Middle frontal gyrus (tissue), 1 donor: ENCODE results near the gene SLC9A6.
A peak's percentile ranks its signal among the peaks of the same experiment; 100 is the strongest.

Experiments used
- DNase-seq: peaks from one replicate; pipeline ENCODE4 v3.0.0-alpha.2; 2015; ENCODE audit warnings: low spot score; ENCODE audit errors: extremely low spot score

SLC9A6 gene

DNA sequence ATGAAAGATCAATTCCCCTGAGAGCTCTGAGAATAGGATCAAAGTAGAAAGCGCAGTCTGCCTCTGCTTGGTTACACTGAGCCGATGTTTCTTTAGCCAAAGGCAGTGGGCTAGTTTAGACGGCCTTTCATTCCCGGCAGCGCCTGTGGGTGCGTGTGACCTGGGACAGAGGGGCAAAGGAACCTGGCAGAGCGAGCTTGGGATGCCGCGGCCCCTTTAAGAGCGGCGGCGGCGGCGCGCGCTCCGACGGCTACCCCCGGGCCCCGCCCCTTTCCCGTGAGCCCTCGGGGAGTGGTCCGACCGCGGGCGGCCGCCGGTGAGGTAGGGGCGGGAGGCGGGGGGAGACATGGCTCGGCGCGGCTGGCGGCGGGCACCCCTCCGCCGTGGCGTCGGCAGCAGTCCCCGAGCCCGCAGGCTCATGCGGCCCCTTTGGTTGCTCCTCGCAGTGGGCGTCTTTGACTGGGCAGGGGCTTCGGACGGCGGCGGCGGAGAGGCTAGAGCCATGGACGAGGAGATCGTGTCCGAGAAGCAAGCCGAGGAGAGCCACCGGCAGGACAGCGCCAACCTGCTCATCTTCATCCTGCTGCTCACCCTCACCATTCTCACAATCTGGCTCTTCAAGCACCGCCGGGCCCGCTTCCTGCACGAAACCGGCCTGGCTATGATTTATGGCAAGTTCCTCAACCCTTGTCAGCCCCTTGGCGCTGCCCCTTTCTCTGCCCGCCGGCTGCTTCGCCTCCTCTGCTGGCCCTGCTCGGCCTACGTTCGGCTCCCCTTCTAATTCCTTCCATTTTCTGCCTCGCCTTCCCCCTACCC is at the start of gene SLC9A6:
Gene SLC9A6 (plus strand): TSS at position 279 of the 816 bp plus-strand sequence. CDS start 224 bp downstream, at position 503.
- peak; percentile 8 for DNase-seq

DNA sequence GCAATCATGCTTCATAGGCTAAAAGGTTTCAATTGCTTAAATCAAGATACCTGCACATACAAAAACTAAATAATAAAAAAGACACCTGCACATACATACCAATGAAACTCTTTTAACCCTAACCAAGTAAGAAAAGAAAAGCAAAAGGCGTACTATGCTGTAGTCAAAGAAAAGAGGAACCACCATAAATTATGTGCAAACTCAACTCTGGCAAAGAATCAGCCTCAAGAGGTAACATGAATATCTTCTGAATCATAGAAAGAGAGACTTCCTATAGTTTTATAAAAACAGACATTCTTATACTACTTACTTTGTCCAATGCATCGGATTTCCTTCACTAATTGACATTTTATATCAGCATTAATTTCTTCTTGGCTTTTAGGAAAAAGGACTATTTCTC is 40.7 kb upstream of the SLC9A6 start:
- no peak for DNase-seq

DNA sequence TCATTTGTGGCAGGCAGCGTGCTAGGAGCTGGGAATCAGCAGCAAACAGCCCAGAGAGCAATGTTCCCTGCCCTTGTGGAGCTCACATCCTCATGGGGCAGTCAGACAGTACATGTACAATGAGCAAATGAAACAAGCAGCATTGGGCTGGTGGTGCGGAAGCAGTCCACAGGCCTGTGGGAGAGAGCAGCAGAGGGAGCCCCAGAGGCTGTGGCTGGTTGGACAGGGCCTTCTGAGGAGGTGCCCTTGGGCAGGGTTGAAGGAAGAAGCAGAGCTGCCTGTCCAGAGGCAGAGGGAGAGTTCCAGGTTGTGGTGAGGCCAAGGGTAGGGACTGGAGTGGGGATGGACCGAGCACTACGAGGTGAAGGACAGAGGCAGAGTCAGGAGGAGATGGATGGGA is 33.9 kb upstream of the SLC9A6 start:
- no peak for DNase-seq

DNA sequence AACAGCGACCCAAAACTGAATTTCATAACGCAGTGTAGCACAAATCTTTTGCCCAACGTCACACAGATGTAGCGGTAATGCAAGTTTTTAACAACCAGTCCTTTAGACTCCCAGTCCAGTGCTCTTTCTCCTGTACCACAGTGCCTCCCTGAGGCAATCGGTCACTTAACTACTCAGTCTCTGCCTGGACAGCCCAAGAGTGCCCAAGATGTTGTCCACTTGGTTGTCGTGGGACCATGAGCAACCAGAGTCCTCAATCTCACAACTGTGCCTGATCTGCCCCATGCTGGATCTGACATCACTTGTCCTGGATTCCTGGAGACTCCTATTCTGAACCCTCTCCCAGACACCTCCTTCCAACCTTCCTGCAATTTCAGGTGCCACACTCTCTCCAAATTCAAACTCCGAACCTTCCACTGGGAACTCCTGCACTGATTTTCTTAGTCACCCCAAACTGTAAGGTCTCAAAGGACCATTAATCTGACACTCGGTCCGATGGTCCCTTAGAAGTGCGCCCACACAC is 12.1 kb upstream of the SLC9A6 start:
- no peak for DNase-seq

DNA sequence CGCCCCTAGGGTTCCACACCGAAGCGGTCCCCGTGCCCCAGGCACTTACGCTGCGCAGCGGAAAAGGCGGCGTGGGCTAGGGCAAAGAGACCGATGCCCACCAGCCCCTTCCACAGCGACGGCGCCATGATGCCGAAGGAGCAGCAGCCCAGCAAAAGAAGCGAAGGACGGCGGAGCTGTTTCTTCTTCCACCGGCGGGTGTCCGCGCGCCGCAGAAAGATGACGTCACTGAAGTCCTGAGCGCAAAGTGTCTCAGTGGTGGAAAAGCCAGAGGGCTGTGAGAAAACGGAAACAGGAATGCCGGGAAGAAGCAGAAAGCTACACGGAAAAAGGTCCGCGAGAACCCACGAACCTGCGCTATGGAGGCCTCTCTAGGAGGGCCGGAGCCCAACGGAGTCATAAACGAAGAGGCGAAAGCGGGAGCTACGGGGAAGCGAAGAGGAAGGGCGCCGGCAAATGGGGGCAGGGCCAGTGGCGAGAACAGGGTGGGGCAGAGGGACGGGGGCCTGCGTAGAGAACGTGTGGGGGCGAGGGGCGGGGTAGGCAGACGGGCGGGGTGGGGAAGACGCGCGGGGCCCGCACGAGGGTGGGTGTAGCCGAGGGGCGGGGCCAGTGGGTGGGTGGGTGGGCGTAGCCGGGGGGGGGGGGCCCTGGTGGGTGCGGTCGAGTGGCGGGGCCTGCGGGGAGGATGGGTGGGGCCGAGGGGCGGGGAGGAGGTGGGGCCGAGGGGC is 11.5 kb upstream of the SLC9A6 start, which contains the start of gene MMGT1:
Gene MMGT1 (minus strand): TSS at position 441 of the 731 bp plus-strand sequence. CDS start 313 bp downstream, at position 128.
- peak; percentile 53 for DNase-seq

DNA sequence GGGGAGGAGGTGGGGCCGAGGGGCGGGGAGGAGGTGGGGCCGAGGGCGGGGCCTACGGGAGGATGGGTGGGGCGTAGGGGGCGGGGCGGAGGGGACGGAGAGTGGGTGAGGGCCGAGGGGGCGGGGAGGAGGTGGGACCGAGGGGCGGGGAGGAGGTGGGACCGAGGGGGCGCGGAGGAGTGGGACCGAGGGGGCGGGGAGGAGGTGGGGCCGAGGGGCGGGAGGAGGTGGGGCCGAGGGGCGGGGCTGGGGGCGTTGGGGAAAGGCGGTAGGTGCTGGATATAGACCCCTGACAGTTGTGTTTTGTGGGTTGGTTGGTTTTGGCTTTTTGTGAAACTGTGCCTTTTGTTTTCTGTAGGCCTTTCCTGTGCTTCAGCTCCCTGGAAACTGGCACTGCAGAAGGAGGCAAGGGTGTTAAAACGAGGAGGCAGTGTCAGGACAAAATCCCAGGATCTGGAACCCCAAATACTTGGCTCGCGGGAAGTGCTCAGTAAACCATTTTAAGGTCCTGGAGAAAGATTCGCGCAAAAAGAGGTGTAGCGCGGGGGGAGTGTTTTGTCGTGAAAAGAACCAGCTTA is 10.9 kb upstream of the SLC9A6 start:
- no peak for DNase-seq

DNA sequence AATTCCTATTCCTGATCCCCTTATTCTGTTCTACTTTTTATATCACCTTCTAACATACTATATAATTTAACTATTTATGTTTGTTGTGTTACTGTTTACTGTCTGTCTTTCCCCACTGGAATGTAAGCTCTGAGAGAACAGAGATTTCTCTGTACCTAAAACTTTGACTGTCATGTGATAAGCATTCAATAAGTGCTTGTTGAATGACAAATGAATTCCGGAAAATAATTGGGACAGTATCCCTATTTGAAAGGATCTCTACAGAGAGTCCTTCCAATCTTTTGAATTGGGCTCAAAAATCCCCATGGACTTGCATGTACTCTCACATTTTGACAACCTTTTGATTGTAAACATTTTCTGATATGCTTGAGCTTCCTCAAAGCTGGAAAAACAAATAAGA is 9.8 kb upstream of the SLC9A6 start:
- no peak for DNase-seq

DNA sequence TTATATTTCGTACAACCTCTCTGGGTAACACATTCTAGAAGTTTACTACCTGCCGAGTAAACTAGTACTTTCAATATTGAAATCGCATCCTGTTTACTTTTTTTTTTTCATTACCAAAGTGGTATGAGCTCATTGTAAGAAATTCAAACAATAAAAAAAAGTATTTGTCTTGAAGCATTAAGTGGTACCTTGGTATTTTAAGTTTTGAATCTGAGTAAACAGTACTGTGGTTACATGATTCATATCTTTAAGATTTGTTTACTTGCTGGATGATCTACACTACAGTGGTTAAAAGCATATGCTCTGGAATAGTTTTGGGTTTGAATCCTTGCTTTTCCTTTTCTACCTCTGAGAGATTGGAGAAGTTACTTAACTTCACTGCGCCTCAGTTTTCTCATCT is 7.6 kb upstream of the SLC9A6 start:
- DNase-seq: no peak

DNA sequence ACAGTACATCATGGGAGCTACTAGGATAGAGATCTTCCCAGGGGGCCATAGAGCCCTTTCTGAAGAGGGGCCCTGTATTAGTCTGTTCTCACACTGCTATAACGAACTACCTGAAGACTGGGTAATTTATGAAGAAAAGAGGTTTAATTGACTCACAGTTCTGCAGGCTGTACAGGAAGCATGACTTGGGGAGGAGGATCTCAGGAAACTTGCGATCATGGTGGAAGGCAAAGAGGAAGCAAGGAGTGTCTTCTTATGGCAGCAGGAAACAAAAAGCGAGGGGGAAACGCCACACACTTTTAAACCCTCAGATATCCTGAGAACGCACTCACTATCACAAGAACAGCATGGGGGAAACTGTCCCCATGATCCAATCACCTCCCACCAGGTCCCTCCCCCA is 4.2 kb upstream of the SLC9A6 start:
- DNase-seq: no peak

DNA sequence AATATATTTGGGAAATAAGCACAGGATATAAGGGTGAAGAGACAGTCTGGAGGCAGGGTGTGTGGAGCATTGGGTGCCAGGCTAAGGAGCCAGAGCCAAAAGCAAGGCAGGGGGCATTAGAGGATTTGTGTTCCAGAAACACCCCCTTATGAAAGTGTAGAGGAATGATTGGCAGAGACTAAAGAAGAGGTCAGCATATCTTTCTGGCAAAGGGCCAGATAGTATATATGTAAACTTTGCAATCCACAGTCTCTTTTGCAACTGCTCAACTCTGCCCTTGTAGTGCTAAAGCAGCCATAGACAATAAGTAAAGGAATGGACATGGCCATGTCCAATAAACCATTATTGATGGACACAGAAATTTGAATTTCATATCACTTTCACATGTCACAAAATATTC is 3.6 kb upstream of the SLC9A6 start:
- no peak for DNase-seq

DNA sequence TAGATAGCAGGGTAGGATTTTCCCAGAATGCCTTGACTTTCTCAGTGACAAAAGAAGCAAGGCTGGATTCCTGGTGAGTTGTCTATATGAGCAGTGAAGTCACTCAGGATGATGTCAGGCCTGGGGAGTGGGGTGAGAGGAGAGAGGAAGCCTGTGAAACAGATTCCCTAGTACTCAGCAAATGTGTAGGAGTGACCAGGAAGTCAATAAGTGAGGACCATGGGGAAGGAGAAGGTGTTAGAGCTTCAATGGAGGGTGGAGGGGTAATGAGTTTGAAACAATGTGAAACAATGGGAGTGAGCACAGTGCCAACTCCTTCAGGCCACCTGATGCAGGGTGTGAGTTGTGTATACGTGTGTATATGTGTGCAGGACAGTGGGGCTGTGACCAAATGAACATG is 2.4 kb upstream of the SLC9A6 start:
- DNase-seq: no peak

DNA sequence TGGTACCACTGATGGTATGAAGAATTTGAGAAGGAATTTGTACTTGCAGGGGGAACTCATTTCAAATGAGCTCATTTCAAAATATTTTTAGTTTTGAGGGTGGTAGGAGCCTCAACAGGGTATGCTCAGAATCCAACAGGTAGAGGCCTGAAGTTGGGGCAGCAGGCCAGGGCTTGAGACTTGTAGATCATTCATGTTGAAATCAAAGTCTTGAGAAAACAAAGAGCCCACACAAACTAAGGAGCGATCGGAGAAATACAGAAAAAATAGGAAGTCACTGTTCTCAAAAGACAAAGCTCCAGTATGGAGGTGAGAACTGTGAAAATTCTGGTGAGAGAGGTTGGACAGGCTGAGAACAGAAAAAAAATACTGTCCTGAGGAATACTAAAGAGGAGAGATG is 979 bp upstream of the SLC9A6 start:
- DNase-seq: no peak

DNA sequence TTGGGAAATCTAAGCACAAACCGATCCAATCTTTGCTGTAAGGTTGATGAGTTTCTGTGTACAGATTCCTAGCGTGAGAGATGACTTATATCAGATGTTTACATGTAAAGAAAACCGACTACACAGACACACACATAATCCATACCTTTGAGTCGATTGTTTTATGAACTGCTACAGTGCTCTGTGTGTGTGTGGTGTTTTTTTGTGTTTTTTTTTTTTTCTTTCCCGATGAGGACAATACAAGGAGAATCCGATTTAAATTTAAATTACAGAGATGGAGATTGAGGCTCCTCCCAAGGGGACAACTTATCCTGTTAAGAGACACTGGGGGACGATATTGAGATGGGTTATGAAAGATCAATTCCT is 461 bp upstream of the SLC9A6 start:
- no peak for DNase-seq

DNA sequence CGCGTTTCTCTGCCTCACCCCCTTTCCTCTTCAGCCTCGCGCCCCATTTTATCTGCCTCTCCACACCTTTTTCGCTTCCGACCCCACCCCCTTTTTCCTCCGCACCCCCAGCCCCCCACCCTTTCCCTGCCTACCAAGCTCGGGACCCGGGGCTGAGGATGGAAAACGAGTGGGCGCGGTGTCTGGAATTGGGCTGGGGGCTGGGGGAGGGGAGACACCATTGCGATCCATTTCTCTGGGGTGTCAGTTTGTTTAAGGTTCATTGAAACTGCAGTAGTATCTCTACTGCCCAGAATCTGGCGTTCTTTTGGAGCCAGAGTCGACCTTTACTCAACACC is 707 bp downstream of the SLC9A6 start:
- DNase-seq: no peak

DNA sequence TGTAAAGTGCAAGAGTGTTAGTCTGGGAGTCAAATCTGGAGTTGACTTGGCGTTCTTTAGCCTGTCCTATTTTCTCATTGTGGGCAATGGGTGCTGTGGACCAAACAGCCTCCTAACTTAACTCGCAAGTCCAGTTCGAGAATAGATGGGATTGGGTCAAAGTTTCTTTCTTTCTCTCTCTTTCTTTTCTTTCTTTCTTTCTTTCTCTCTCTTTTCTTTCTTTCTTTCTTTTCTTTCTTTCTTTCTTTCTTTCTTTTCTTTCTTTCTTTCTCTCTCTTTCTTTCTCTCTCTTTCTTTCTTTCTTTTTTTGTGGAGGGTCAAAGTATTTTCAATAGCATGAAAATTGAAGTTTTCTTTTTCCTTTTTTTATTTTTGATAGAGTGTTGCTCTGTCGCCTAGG is 3.0 kb downstream of the SLC9A6 start:
- DNase-seq: no peak

DNA sequence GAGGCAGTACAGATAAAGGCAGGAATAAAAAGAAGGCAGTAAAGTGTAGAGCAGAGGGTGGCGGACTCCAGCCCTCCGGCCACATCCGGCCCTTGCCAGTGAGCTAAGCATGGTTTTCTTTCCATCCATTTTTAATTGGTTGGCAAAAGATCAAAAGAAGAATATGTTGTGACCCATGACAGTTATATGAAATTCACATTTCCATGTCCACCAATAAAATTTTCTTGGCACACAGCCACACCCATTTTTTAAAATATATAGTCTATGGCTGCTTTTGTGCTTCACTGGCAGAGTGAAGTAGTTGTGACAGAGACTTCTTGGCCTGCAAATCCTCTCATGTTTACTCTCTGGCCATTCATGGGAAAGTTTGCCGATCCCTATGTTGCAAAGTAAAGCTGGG is 29.8 kb downstream of the SLC9A6 start:
- no peak for DNase-seq

DNA sequence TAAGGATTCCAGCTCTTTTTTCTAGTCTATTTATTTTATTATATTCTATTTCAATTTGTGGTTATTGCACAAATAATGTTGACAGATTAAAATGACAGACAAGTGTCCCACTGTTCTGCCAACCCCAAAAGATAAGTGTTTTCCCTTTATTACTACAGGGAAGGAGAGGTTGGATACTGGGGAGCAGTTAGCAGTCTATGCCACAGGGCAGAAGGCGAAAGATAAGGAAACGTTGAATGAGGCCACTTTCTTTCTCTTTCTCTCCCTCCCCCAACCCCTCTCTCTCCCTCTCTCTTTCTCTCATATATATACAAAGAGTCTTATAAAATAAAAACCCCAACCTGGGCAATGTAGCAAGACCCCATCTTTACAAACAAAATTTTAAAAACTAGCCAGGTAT is 31.6 kb downstream of the SLC9A6 start:
- DNase-seq: no peak

DNA sequence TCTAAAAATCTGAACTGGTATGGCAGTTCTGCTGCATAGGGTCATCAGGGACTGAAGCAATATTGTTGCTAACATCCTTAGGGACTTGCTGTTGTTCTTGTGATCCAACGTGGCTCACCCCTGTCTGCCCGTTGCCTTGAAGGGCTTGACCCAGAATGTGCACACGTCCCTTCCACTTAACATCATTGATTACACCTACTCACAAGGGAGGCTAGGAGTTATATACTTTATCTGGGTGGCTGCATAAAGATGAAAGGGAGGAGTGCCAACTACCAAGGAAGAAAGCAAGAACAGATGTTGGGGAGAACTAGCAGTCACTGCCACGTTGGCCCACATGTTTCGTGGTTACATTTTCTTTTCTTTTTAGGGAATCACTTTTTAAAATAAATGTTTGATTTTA is 34.0 kb downstream of the SLC9A6 start:
- DNase-seq: no peak

DNA sequence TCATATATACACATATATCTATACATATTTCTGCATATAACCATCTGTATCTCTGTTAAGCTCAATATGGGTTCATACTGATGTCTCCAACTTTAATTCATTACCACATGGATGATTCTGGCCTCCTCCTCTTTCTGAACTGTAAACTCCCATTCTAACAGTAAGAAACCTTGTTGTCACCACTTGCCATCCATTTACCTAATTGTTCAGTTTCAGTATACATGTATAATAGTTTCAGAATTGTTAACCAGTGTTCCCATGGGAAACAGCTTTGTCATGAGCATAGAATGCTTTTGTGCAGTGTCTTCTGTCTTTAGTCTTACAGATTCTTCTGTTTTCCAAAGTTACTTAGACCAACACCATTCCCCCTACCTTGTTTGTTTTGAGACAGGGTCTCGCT is 35.9 kb downstream of the SLC9A6 start:
- DNase-seq: no peak

DNA sequence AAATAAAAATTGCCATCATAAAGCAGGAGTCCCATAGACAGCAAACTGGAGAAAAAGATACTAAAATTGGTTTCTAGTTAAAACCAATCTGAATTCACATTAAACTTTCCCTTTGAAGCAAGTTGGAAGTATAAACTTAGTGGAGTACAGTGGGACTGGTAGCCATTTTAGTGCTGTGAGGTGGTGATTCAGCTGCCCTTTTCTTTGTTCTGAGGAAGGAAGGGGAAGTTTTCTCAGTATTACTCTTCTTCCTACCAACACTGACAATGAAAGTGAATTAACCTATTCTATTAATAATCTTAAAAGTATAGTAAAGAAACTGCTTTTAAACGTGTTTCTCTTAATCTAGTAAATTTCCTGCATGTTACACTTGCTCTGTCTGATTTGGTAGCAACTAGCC is 36.7 kb downstream of the SLC9A6 start:
- DNase-seq: no peak

DNA sequence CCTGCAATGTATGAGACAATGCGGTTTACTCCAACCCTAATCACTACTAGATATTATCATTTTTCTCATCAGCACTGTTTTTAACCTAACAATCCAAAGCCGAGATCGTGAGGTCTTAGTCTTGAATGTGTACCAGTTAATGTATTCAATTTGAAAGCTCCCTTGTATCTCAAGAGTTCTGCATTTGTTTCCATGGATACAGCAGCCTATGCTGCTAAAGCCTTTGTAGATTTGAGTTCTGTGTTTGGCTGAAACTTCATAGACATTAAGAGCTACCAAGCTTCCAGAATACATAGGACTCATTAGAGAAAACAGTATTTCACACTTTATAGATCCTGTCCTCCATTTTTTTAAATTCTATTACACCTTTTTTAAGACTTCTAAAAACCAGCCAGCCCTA is 39.9 kb downstream of the SLC9A6 start:
- no peak for DNase-seq

DNA sequence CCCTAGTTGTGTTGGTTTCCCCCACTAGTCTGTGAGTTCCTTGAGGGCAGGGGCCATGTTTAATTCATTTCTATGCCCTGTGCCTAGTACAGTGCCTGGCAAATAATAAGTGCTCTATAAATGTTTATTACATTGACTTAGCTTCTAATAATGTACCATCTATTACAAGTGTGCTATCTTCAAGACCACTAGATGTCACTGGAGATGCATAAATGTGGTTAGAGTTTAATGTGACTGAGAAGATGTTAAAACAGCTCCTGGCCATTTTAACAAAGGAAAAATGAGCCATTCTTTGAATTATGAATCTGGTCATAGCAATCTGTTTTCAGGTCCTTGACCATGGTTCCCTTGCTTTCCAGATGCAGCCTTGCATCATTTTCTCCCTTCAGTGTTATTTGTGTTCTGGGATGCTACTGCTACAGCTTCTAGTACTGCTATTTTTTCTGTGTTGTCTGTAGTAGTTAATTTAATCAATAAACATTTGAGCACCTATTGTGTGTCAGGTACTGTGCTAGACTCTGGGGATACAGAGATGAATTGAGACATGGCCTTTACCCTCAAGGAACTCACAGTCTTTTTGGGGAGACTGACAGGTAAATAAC is 43.2 kb downstream of the SLC9A6 start:
- DNase-seq: no peak
